ENCODE results near the gene SUPT3H. TPM values are rescaled to one million over a fixed set of nuclear protein-coding genes. Genes with fewer than 3 reads are reported as not detected.

Gene SUPT3H
- total and polyA plus RNA-seq, 7 donors: 1.7 to 4.3 (median 2.8) TPM

DNA sequence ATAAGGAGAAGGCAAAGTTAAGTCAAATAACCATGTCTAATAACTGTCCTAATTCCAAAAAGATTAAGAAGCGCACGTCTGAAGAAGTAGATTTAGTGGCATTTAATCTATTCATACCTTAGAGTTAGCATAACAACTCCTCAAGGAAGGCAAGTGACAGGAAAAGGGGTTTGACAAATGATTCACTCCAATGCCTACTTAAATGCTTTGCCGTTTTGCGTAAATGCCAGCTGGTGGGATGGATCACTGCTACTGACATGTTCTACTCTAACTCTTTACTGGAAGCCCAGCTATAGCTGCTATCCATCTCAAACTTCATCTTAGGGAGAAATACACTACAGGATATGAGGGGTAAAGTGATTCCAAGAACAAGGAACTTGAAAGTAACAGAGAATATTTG lies 396.9 kb downstream of the SUPT3H start:
- WGBS, 3 donors: 73 to 75% (median 74%) methylated on average over 4 of the region's 4 CpGs
- DNase-seq (no peak), ATAC-seq (no peak)
- Histone ChIP-seq H3K27me3 (ENCODE audit: insufficient read depth in 3 of 3, low read length in 2 of 3) (no peaks in the 10 kb centered on the region), H3K4me1 (no peaks in the 10 kb centered on the region), H3K36me3 (ENCODE audit: insufficient read depth in 1 of 2, low read depth in 1 of 2) (no peaks in the 10 kb centered on the region), H3K4me3 (no peak overlapping the region), H3K27ac (no peak overlapping the region), H3K9me3 (no peaks in the 10 kb centered on the region)
- TF ChIP-seq, protein P1, sequence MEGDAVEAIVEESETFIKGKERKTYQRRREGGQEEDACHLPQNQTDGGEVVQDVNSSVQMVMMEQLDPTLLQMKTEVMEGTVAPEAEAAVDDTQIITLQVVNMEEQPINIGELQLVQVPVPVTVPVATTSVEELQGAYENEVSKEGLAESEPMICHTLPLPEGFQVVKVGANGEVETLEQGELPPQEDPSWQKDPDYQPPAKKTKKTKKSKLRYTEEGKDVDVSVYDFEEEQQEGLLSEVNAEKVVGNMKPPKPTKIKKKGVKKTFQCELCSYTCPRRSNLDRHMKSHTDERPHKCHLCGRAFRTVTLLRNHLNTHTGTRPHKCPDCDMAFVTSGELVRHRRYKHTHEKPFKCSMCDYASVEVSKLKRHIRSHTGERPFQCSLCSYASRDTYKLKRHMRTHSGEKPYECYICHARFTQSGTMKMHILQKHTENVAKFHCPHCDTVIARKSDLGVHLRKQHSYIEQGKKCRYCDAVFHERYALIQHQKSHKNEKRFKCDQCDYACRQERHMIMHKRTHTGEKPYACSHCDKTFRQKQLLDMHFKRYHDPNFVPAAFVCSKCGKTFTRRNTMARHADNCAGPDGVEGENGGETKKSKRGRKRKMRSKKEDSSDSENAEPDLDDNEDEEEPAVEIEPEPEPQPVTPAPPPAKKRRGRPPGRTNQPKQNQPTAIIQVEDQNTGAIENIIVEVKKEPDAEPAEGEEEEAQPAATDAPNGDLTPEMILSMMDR (IDR thresholded peaks at IDR 0.05): no peak
- intact Hi-C loops (cut with DNase I): no loop called here

DNA sequence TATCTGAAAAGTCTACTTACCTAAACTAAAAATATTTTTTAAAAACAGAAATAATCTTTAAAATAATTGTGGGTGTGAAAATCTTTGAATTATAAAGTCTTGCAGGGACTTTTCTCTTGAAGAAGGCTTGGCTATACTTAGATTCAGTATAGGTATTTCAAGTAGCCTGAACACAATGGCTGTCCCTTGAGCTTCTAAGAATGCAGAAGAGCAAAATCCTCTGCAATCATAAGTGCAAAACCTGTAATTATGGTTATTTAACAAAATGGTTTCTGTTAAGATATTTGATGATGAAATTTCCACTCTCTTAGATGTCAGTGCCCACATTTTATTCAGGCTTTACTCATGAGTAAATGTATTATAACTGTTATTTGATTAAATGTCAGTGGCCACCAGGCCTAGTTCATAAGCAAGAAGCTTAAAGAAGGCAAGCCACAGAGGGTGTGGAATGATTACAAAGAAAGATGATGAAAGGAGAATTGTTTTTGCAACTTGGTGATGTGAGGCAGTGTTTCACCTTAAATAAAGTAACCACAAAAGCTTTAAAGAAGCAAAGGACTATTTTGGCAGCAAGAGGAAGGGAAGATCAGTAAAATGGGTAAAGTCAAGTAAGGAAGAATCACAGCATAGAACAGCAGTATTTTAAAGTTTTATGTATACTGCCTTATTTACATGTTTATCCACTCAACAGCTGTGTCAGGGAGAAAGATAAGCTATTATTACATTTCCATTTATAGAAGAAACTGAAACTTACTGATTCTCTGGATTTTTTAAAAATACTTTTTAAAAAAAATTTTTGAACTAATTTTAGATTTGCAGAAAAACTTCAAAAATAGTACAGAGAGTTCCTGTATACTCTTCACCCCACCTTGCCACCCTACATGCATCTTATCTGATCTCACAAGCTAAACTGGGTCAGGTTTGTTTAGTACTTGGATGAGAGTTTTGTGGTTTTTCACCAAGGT lies 400.8 kb downstream of the SUPT3H start:
- Histone ChIP-seq H3K4me1 (no peaks in the 10 kb centered on the region), H3K36me3 (ENCODE audit: insufficient read depth in 1 of 2, low read depth in 1 of 2) (no peaks in the 10 kb centered on the region), H3K27ac (no peak overlapping the region), H3K27me3 (ENCODE audit: insufficient read depth in 3 of 3, low read length in 2 of 3) (no peaks in the 10 kb centered on the region), H3K4me3 (no peak overlapping the region), H3K9me3 (no peaks in the 10 kb centered on the region)
- no peak for ATAC-seq
- no peak for DNase-seq
- intact Hi-C loops (cut with DNase I): no loop called here
- TF ChIP-seq, protein P1 (IDR thresholded peaks at IDR 0.05): no peak

DNA sequence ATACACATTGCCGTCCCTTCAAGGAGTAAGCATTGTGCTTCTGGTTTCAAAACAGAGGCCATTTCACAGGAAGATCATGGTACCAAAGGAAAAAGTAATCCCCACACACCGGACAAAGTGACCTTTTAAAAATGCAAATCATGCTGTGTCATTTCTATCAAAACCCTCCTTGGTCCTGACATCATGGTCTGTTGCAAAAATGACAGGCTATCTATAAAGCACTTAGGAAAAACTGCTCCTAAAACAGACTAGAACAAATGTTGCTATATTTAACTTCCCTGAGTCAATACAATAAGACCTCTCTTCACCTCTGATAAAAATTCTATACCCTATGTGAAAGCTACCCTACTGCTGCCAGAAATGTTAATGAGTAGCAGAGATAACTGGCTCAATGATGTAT lies 403.2 kb downstream of the SUPT3H start:
- 44 to 46% (median 45%) methylated on average over 2 of the region's 2 CpGs for WGBS, 3 donors
- H3K27ac ChIP-seq: no peak overlapping the region
- no peaks in the 10 kb centered on the region for H3K27me3 ChIP-seq (ENCODE audit: insufficient read depth in 3 of 3, low read length in 2 of 3)
- TF ChIP-seq, protein P1 (IDR thresholded peaks at IDR 0.05): no peak
- no peaks in the 10 kb centered on the region for H3K9me3 ChIP-seq
- ATAC-seq: no peak
- intact Hi-C loops (cut with DNase I): no loop called here
- no peaks in the 10 kb centered on the region for H3K4me1 ChIP-seq
- no peaks in the 10 kb centered on the region for H3K36me3 ChIP-seq (ENCODE audit: insufficient read depth in 1 of 2, low read depth in 1 of 2)
- H3K4me3 ChIP-seq: no peak overlapping the region
- no peak for DNase-seq

DNA sequence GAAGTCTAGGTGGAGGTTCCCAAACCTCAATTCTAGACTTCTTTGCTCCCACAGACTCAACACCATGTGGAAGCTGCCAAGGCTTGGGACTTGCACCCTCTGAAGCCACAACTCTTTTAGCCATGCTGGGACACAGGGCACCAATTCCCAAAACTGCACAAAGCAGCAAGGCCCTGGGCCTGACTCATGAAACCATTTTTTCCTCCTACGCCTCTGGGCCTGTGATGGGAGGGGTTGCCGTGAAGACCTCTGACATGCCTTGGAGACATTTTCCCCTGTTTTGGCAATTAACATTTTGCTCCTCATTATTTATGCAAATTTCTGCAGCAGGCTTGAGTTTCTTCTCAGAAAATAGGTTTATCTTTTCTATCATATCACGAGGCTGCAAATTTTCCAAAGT lies 405.0 kb downstream of the SUPT3H start:
- H3K27me3 ChIP-seq (ENCODE audit: insufficient read depth in 3 of 3, low read length in 2 of 3): no peaks in the 10 kb centered on the region
- DNase-seq (no peak), ATAC-seq (no peak)
- no peaks in the 10 kb centered on the region for H3K36me3 ChIP-seq (ENCODE audit: insufficient read depth in 1 of 2, low read depth in 1 of 2)
- WGBS, 3 donors: 97 to 98% (median 98%) methylated on average over 3 of the region's 3 CpGs
- no peak overlapping the region for H3K27ac ChIP-seq
- H3K4me3 ChIP-seq: no peak overlapping the region
- H3K9me3 ChIP-seq: no peaks in the 10 kb centered on the region
- peaks cover under 1% of the 10 kb centered on the region for H3K4me1 ChIP-seq
- TF ChIP-seq, protein P1 (IDR thresholded peaks at IDR 0.05): no peak
- intact Hi-C loops (cut with DNase I): no loop called here

Measured in psoas muscle (tissue), 8 donors.